GM12878 (cell line): ENCODE results near the gene FAM118B. TPM values are rescaled to one million over a fixed set of nuclear protein-coding genes. Genes with fewer than 3 reads are reported as not detected.
A peak's percentile ranks its signal among the peaks of the same experiment; 100 is the strongest.

ENCODE experiments used
- BCL11A ChIP-seq: IDR thresholded peaks from 2 replicates; pipeline ENCODE4 v1.6.1; 2011; ENCODE audit warnings: low read depth, low read length
- CBX3 ChIP-seq: fragments of 200-600 bp; sonication (generic); IDR thresholded peaks from 2 replicates; pipeline ENCODE4 v1.6.1; 2016; ENCODE audit warnings: low read depth, borderline replicate concordance
- FOXM1 ChIP-seq: IDR thresholded peaks from 2 replicates; pipeline ENCODE4 v1.6.1; 2012; ENCODE audit warnings: low read depth, mild to moderate bottlenecking, inconsistent platforms, low read length, moderate library complexity
- IRF4 ChIP-seq: IDR thresholded peaks from 2 replicates; pipeline ENCODE4 v1.6.1; 2011; ENCODE audit warnings: low read depth, low read length
- JUND ChIP-seq: IDR thresholded peaks from 2 replicates; pipeline ENCODE4 v1.6.1; 2012; ENCODE audit warnings: low read depth, mild to moderate bottlenecking, low read length, improper control_type of control experiment, moderate library complexity
- MYC ChIP-seq: IDR thresholded peaks from 2 replicates; pipeline ENCODE4 v1.6.1; 2011; ENCODE audit warnings: mild to moderate bottlenecking, low read length, moderate library complexity, inconsistent platforms; ENCODE audit not compliant: insufficient read depth, insufficient replicate concordance, insufficient read length, severe bottlenecking
- NBN ChIP-seq: fragments of 450-650 bp; IDR thresholded peaks from 2 replicates; pipeline ENCODE4 v1.6.1; 2016
- NFIC ChIP-seq: IDR thresholded peaks from 2 replicates; pipeline ENCODE4 v1.6.1; 2012; ENCODE audit warnings: low read depth, mild to moderate bottlenecking, inconsistent platforms, low read length, moderate library complexity
- NFYA ChIP-seq: IDR thresholded peaks from 2 replicates; pipeline ENCODE4 v1.6.1; 2011; ENCODE audit warnings: low read depth, mild to moderate bottlenecking, low read length, improper control_type of control experiment, borderline replicate concordance
- NFYB ChIP-seq: IDR thresholded peaks from 2 replicates; pipeline ENCODE4 v1.6.1; 2011; ENCODE audit warnings: low read depth, mild to moderate bottlenecking, low read length, improper control_type of control experiment, moderate library complexity; ENCODE audit not compliant: insufficient read depth
- PAX5 ChIP-seq: IDR thresholded peaks from 2 replicates; pipeline ENCODE4 v1.6.1; 2011; ENCODE audit warnings: low read depth, low read length, borderline replicate concordance
- PAX8 ChIP-seq: fragments of 450-650 bp; IDR thresholded peaks from 2 replicates; pipeline ENCODE4 v1.6.1; 2017; ENCODE audit warnings: mild to moderate bottlenecking, moderate library complexity
- PKNOX1 ChIP-seq: fragments of 450-650 bp; IDR thresholded peaks from 2 replicates; pipeline ENCODE4 v1.6.1; 2016; ENCODE audit warnings: mild to moderate bottlenecking
- POLR2A ChIP-seq: IDR thresholded peaks from 2 replicates; pipeline ENCODE4 v1.6.1; 2011; ENCODE audit warnings: low read depth, mild to moderate bottlenecking, low read length
- POLR2AphosphoS5 ChIP-seq: IDR thresholded peaks from 2 replicates; pipeline ENCODE4 v1.6.1; 2011; ENCODE audit warnings: mild to moderate bottlenecking, low read length, inconsistent platforms
- RBBP5 ChIP-seq: fragments of 200-600 bp; sonication (generic); conservative IDR thresholded peaks from 2 replicates; pipeline ENCODE4 v1.6.1; 2016
- SMARCA5 ChIP-seq: fragments of 450-650 bp; IDR thresholded peaks from 2 replicates; pipeline ENCODE4 v1.6.1; 2017; ENCODE audit warnings: mild to moderate bottlenecking
- SRF ChIP-seq, 2 experiments: IDR thresholded peaks; 2 replicates each; pipeline ENCODE4 v1.6.1; 2011; ENCODE audit warnings: low read depth in 2 of 2, low read length in 2 of 2, mild to moderate bottlenecking in 1 of 2, moderate library complexity in 1 of 2
- TAF1 ChIP-seq: IDR thresholded peaks from 2 replicates; pipeline ENCODE4 v1.6.1; 2011; ENCODE audit warnings: mild to moderate bottlenecking, low read depth, low read length, borderline replicate concordance
- YBX1 ChIP-seq: fragments of 450-650 bp; IDR thresholded peaks from 2 replicates; pipeline ENCODE4 v1.6.1; 2016; ENCODE audit warnings: antibody characterized with exemption
- polyA plus RNA-seq, 11 experiments: library from polyadenylated mRNA; depleted of rRNA in 4 of 11; unstranded in 6 of 11; stranded (reverse) in 5 of 11; fragments of >200 nt; fragmentation: Nextera tagmentation in 4 of 11; fragmentation: Illumina TruSeq in 1 of 11; extraction: Ambion mirVana in 4 of 11; extraction: Trizol in 1 of 11; gene quantifications; 1 replicate in 1 of 11; 2 replicates in 10 of 11; pipeline versions ENCODE4 v1.2.1 to v1.2.3, GENCODE V29; 2011 to 2016; ENCODE audit warnings: inconsistent platforms in 2 of 11, missing spikeins in 2 of 11, low read depth in 1 of 11
- total RNA-seq, 4 experiments: library from RNA; depleted of rRNA in 3 of 4; stranded (reverse); fragments of >200 nt in 3 of 4; fragmentation: Illumina TruSeq in 1 of 4; extraction: Trizol in 1 of 4; gene quantifications; 2 replicates each; pipeline versions ENCODE4 v1.2.1 to v1.2.3, GENCODE V29; 2013 to 2021
- TF ChIP-seq, protein P1 (sequence below): fragments of 450-650 bp; IDR thresholded peaks from 2 replicates; pipeline ENCODE4 v1.6.1; 2018; ENCODE audit warnings: mild to moderate bottlenecking, low read depth, moderate library complexity; ENCODE audit not compliant: partially characterized antibody
- TF ChIP-seq, protein P2 (sequence below): fragments of 450-650 bp; IDR thresholded peaks from 2 replicates; pipeline ENCODE4 v1.6.1; 2017; ENCODE audit warnings: mild to moderate bottlenecking
- TF ChIP-seq, protein P3 (sequence below): fragments of 450-650 bp; IDR thresholded peaks from 2 replicates; pipeline ENCODE4 v1.6.1; 2018; ENCODE audit warnings: borderline replicate concordance, mild to moderate bottlenecking; ENCODE audit not compliant: partially characterized antibody

FAM118B gene
- total and polyA plus RNA-seq, 10 of the 15 experiments (the other 5 are each of a cell fraction or from before 2014, with no cell fraction given): 12.8 to 29.7 (median 16.5) TPM

DNA sequence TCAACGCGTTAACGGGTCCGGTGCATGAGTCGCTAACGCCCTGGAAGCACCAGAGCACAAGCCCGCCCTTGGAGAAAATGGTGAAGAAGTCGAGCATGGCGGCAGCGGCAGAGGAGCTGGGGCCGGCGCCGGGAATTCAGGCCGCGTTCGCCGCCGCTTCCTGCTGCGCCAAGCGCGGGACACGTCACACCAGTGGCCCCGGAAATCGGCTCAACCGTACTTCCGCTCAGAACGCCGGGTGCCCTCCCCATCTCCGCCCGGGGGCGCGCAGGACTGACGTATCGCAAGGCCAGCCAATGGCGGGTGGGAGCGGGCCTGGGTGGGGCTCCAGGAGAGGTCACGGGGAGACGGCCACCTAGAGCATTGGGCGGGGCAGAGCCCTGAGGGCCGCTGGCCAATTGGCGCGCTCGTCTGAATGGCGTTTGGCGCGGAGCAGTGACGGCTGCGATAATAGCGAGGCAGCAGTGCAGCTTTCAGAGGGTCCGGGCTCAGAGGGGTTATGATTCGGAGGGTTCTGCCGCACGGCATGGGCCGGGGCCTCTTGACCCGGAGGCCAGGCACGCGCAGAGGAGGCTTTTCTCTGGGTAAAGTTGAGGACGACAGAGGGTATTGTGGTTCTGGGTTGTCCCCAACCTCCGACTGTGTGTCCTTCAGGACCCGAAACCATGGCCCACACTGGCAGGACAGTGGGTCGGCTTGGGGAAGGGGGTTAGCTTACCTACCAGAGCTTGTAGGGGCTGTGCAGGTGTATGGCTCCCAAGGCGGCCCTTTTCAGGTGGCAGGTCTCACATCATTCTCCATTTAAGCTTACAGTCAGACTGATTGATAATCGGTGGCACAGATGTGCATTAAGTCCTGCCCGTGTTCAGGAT, 57.4 kb downstream of the FAM118B start, which contains the start of the genes FOXRED1 and SRPRA (continued):
- TF ChIP-seq, protein P1, sequence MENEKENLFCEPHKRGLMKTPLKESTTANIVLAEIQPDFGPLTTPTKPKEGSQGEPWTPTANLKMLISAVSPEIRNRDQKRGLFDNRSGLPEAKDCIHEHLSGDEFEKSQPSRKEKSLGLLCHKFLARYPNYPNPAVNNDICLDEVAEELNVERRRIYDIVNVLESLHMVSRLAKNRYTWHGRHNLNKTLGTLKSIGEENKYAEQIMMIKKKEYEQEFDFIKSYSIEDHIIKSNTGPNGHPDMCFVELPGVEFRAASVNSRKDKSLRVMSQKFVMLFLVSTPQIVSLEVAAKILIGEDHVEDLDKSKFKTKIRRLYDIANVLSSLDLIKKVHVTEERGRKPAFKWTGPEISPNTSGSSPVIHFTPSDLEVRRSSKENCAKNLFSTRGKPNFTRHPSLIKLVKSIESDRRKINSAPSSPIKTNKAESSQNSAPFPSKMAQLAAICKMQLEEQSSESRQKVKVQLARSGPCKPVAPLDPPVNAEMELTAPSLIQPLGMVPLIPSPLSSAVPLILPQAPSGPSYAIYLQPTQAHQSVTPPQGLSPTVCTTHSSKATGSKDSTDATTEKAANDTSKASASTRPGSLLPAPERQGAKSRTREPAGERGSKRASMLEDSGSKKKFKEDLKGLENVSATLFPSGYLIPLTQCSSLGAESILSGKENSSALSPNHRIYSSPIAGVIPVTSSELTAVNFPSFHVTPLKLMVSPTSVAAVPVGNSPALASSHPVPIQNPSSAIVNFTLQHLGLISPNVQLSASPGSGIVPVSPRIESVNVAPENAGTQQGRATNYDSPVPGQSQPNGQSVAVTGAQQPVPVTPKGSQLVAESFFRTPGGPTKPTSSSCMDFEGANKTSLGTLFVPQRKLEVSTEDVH: peak; percentile 64
- TF ChIP-seq PAX8 (no peak), POLR2AphosphoS5 (peak; percentile 92), IRF4 (no peak), JUND (no peak), TAF1 (peak; percentile 82), NFYB (peak; percentile 97), MYC (peak; percentile 43), NFIC (no peak), NFYA (peak; percentile 11), PAX5 (peak; percentile 73; the same call in 1 of the 2 replicates), RBBP5 (no peak), SMARCA5 (peak; percentile 64), SRF (IDR thresholded peaks at IDR 0.05; ENCODE audit: low read depth in 2 of 2, low read length in 2 of 2) (peak in 1 of 2 experiments; percentile 65; a peak in 2 of 4 replicates), POLR2A (peak; percentile 94), BCL11A (no peak), YBX1 (no peak), NBN (peak; percentile 91; the same call in 1 of the 2 replicates), FOXM1 (no peak), CBX3 (no peak), PKNOX1 (peak; percentile 75)
- TF ChIP-seq, protein P2, sequence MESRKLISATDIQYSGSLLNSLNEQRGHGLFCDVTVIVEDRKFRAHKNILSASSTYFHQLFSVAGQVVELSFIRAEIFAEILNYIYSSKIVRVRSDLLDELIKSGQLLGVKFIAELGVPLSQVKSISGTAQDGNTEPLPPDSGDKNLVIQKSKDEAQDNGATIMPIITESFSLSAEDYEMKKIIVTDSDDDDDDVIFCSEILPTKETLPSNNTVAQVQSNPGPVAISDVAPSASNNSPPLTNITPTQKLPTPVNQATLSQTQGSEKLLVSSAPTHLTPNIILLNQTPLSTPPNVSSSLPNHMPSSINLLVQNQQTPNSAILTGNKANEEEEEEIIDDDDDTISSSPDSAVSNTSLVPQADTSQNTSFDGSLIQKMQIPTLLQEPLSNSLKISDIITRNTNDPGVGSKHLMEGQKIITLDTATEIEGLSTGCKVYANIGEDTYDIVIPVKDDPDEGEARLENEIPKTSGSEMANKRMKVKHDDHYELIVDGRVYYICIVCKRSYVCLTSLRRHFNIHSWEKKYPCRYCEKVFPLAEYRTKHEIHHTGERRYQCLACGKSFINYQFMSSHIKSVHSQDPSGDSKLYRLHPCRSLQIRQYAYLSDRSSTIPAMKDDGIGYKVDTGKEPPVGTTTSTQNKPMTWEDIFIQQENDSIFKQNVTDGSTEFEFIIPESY: no peak
- TF ChIP-seq, protein P3, sequence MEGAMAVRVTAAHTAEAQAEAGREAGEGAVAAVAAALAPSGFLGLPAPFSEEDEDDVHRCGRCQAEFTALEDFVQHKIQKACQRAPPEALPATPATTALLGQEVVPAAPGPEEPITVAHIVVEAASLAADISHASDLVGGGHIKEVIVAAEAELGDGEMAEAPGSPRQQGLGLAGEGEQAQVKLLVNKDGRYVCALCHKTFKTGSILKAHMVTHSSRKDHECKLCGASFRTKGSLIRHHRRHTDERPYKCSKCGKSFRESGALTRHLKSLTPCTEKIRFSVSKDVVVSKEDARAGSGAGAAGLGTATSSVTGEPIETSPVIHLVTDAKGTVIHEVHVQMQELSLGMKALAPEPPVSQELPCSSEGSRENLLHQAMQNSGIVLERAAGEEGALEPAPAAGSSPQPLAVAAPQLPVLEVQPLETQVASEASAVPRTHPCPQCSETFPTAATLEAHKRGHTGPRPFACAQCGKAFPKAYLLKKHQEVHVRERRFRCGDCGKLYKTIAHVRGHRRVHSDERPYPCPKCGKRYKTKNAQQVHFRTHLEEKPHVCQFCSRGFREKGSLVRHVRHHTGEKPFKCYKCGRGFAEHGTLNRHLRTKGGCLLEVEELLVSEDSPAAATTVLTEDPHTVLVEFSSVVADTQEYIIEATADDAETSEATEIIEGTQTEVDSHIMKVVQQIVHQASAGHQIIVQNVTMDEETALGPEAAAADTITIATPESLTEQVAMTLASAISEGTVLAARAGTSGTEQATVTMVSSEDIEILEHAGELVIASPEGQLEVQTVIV: peak; percentile 81
